DOHH2 (cell line): ENCODE measurements around the gene FAM184B.

Source experiments
- CTCF ChIP-seq: fragments of 200-600 bp; sonication (generic); IDR thresholded peaks from one replicate; pipeline ENCODE4 v1.5.1; 2014; ENCODE audit warnings: antibody characterized with exemption, mild to moderate bottlenecking, low read depth, low read length; ENCODE audit not compliant: poor library complexity, severe bottlenecking
- EZH2phosphoT487 ChIP-seq: fragments of 200-600 bp; sonication (generic); IDR thresholded peaks from 2 replicates; pipeline ENCODE4 v1.6.1; 2017; ENCODE audit warnings: borderline replicate concordance, mild to moderate bottlenecking, antibody characterized with exemption, low read length, moderate library complexity, mixed read lengths

GRCh38 chr4:17682222-17682566, 99.2 kb downstream of the FAM184B start:
- TF ChIP-seq CTCF, result no peak
- TF ChIP-seq EZH2phosphoT487, result no peak
